Mesodermal cell (in vitro differentiated cells): Measurements from ENCODE around the gene HELZ.
"Not testable (repeated sequence)": the region's sequence is repeated elsewhere in the genome, so short reads cannot be mapped to it uniquely, and the experiment has no call there.

Experiments used
- H3K27ac ChIP-seq: 2 replicates; pipeline ENCODE4 v1.7.0; 2013; ENCODE audit warnings: mild to moderate bottlenecking, low read depth, low read length, moderate library complexity; ENCODE audit not compliant: severe bottlenecking
- H3K36me3 ChIP-seq: 2 replicates; pipeline ENCODE4 v1.7.1; 2013; ENCODE audit warnings: mild to moderate bottlenecking, low read length, moderate library complexity; ENCODE audit not compliant: control insufficient read depth, insufficient read depth
- H3K4me1 ChIP-seq: one replicate; pipeline ENCODE4 v1.7.1; 2013; ENCODE audit warnings: mild to moderate bottlenecking, low read length; ENCODE audit not compliant: insufficient read depth, control insufficient read depth, poor library complexity, severe bottlenecking
- H3K4me3 ChIP-seq: 2 replicates; pipeline ENCODE4 v1.7.0; 2013; ENCODE audit warnings: low read length, control low read depth, mild to moderate bottlenecking; ENCODE audit not compliant: insufficient read depth, poor library complexity, severe bottlenecking; ENCODE audit errors: extremely low read depth
- H3K9me3 ChIP-seq: 2 replicates; pipeline ENCODE4 v1.7.1; 2013; ENCODE audit warnings: mild to moderate bottlenecking, low read length, moderate library complexity; ENCODE audit not compliant: control insufficient read depth
- WGBS, 2 experiments: methylation state at CpG; one replicate each; pipeline ENCODE4 v1.1.5; 2013; ENCODE audit warnings: missing lambda C conversion rate in 2 of 2; ENCODE audit not compliant: insufficient coverage in 2 of 2; 5-methylcytosine and 5-hydroxymethylcytosine counted together

The HELZ gene

DNA sequence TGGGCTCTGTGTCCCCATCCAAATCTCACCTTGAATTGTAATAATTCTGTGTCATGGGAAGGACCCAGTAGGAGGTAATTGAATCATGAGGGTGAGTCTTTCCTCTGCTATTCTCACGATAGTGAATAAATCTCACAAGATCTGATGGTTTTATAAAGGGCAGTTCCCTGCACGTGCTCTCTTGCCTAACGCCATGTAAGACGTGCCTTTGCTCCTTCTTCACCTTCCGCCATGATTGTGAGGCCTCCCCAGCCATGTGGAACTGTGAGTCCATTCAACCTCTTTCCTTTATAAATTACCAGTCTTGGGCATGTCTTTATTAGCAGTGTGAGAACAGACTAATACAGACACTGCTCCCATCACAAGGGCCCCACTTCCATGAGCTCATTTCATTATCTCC lies 203.9 kb downstream of the HELZ start:
- 92% methylated on average over 5 of the region's 5 CpGs; no CpG with 5 or more reads in 1 of the 2 experiments for WGBS, 2 experiments

DNA sequence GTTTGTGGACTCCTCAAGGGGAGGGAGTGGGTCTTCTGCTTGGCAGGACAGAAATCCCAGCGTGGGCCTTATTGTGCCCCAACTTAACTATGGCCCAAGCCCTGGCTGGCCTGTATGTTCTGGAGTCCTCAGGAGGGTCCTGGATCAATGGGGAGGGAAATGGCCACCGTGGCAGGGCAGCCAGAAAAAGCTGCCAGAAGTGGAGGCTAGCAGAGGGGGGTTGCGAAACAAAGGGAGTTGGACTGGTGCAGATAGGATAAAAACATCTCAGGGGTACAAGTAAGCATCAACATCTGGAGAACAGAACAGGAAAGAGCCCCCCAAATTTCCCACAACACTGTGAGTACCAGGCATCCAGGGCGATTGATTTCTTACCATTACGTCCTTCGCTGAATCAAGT lies 204.3 kb downstream of the HELZ start:
- no peaks in the 10 kb centered on the region for H3K36me3 ChIP-seq
- 85 to 97% methylated on average over 5 to 6 of the region's 6 CpGs for WGBS, 2 experiments

More for the DNA sequence above, 203.9 kb downstream of the HELZ start:
- not testable (repeated sequence) for H3K27ac ChIP-seq, H3K4me3 ChIP-seq, H3K9me3 ChIP-seq, H3K4me1 ChIP-seq, H3K36me3 ChIP-seq

DNA sequence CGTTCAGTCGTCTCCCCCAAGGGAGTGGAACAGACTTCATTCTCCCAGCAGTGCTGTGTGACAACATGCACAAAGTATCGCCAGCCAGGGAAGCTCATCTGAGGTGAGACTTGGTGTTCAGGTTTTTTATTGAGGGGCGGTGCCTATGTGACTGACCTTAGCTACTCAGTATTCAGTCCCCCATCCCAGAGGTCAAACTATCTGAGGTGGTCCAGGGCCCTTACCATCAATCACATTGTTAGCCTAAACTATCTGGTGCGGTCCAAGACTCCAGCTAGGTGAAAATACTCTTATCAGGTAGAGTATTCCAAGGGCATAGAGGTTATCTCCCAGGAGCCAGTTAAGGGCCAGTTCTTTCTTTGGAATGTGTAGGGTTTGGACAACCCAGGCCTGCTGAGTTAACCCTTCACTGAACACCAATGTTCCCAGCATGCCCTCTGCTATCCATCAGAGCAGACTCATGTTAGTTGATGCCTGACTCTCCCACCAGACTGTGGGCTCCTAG lies 206.1 kb downstream of the HELZ start:
- H3K4me3 ChIP-seq = no peak overlapping the region
- 94 to 100% methylated on average over 2 to 4 of the region's 5 CpGs for WGBS, 2 experiments
- no peaks in the 10 kb centered on the region for H3K4me1 ChIP-seq
- no peaks in the 10 kb centered on the region for H3K36me3 ChIP-seq
- no peak overlapping the region for H3K27ac ChIP-seq
- no peaks in the 10 kb centered on the region for H3K9me3 ChIP-seq

More for the DNA sequence above, 204.3 kb downstream of the HELZ start:
- Histone ChIP-seq H3K4me1 (no peaks in the 10 kb centered on the region), H3K4me3 (no peak overlapping the region), H3K27ac (no peak overlapping the region), H3K9me3 (no peaks in the 10 kb centered on the region)

DNA sequence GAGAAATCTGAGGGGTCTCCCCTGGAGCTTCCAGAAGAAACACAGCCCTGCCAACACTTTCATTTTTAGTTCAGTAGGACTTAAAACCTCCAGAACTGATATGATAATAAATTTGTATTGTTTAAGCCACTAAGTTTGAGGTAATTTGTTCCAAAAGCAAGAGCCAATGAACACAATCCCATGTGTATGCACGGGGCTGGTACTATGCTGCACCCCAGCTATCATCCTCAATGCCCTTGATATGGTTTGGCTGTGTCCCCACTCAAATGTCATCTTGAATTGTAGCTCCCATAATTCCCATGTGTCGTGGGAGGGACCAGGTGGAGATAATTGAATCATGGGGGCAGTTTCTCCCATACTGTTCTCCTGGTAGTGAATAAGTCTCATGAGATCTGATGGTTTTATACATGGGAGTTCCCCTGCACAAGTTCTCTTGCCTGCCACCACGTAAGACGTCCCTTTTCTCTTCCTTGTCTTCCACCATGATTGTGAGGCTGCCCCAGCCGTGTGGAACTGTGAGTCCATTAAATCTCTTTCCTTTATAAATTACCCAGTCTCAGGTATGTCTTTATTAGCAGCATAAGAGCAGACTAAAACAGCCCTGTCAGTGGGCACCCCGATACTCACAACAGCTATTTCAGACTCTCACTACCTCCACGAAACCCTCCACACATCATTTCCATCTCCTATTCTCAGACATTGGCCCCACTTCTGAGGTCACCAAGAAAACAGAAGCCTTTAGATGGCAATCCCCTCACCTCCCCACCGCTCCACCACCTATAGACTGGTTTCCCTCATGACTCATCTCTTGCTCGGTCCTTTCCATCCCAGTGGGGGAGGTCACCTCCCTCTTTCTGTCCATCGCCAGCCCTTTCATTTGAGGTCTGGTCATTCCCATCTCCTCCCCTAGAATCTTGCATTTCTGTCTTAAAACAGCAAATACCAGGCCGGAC lies 209.6 kb downstream of the HELZ start:
- no peaks in the 10 kb centered on the region for H3K4me1 ChIP-seq
- WGBS, 2 experiments = 76 to 83% methylated on average over 11 of the region's 11 CpGs
- no peaks in the 10 kb centered on the region for H3K9me3 ChIP-seq
- H3K4me3 ChIP-seq = no peak overlapping the region
- no peak overlapping the region for H3K27ac ChIP-seq
- H3K36me3 ChIP-seq = no peaks in the 10 kb centered on the region

DNA sequence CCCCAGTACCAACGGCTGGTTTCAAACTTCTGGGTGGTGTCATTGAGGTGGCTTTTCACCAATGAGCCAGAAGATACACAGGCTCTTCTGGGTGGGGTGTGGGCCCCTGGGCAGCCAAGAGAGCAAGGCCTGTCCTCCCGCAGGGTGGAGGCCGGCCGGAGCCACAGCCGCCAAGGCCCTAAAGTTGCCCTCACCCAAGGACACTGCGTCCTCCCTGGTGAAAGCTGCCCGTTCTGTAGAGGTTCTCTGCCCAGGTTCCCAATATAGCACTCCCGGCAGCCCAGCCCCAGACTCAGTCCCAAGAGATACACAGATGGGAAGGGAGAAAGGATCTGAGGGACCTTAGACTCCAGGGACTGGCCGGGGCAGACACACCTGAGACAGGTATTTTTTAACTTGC lies 211.4 kb downstream of the HELZ start:
- 94 to 98% methylated on average over 7 to 8 of the region's 9 CpGs for WGBS, 2 experiments
- no peaks in the 10 kb centered on the region for H3K4me1 ChIP-seq
- no peaks in the 10 kb centered on the region for H3K36me3 ChIP-seq
- H3K27ac ChIP-seq = no peak overlapping the region
- no peak overlapping the region for H3K4me3 ChIP-seq
- no peaks in the 10 kb centered on the region for H3K9me3 ChIP-seq

DNA sequence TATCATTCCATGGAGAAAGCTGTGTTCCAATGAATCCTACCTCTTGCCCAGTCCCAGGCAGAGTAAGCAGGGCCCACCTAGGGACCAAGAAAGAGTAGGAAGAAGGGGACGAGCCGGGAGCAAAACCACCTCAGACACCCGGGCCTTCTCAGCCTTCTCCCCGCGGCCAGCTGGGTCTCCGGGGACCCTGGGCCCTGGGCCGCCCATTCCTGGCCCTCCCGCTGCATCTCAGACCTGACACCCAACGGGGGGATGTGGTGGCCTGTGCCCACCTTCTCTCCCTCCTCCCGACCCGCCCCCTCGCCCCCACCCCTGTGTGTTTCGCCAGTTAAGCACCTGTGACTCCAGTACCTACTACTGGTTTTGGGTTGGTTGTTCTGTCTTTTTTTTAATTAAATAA lies 212.0 kb downstream of the HELZ start:
- WGBS, 2 experiments = 81 to 98% methylated on average over 4 to 7 of the region's 13 CpGs
- Histone ChIP-seq H3K4me1 (no peaks in the 10 kb centered on the region), H3K4me3 (no peak overlapping the region), H3K36me3 (no peaks in the 10 kb centered on the region), H3K27ac (no peak overlapping the region), H3K9me3 (no peaks in the 10 kb centered on the region)

DNA sequence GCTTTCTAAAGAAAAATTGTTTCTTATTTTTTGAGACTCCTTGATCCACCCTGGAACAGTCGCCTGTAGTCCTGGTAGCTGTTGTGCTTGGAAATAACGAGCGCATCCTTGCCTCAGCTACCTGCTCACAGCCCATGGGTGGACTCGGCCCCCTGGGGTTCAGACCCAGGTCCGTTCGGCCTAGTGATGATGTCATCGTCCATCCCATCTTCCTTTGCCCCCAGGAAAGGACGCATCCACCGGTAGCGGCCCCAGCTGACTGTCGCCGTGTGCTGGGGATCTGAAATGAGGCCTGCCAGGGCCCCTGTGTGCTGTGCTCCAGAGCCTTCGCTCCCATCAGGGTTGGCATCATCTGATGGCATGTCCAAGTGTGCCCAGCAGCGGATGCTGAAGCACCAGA lies 212.6 kb downstream of the HELZ start:
- Histone ChIP-seq H3K4me1 (no peaks in the 10 kb centered on the region), H3K27ac (no peak overlapping the region), H3K36me3 (no peaks in the 10 kb centered on the region), H3K4me3 (no peak overlapping the region), H3K9me3 (no peaks in the 10 kb centered on the region)
- 92 to 93% methylated on average over 14 of the region's 14 CpGs for WGBS, 2 experiments

DNA sequence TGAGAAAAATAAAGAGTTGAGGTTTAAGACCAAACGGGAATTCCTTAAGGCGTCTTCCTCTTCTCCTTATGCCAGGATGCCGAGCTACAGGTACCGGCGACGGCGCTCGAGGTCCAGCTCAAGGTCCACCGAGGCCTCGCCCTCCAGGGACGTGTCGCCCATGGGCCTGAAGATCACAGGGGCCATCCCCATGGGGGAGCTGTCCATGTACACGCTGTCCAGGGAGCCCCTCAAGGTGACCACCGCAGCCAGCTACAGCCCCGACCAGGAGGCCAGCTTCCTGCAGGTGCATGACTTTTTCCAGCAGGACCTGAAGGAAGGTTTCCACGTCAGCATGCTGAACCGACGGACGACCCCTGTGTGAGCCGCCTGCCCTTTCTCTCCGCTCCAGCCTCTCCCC lies 214.4 kb downstream of the HELZ start:
- WGBS, 2 experiments = 90 to 92% methylated on average over 21 of the region's 21 CpGs
- H3K36me3 ChIP-seq = no peaks in the 10 kb centered on the region
- no peak overlapping the region for H3K4me3 ChIP-seq
- no peak overlapping the region for H3K27ac ChIP-seq
- H3K9me3 ChIP-seq = no peaks in the 10 kb centered on the region
- H3K4me1 ChIP-seq = no peaks in the 10 kb centered on the region

DNA sequence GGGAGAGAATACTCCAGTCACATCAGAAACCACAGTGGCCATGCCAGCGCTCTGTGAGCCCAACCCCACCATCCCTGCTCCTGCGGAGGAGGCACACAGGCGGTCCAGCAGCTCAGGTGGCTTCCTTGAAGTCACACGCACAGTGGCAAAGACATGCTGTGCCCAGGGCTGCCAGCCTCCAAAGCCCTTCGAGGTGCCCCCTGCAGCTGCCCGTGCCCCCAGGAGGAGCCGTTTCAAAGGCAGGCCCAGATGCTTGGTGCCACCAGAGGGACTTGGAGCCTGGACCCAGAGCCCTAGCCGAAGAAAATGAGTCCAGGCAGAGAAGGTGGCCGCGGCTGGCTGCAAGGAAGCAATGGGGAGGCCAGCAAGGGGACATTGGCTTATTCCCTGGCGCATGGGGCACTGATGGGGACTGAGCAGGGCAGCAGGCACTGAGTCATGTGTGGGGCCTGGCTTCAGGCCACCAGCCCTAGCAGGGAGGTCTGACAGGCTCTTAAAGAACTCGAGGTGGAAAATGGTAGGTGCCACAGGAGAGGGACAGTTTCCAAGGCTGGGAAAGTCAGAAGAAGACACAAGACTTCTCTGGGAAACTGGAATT lies 217.9 kb downstream of the HELZ start:
- Histone ChIP-seq H3K4me3 (no peak overlapping the region), H3K4me1 (no peaks in the 10 kb centered on the region), H3K9me3 (no peaks in the 10 kb centered on the region), H3K27ac (no peak overlapping the region), H3K36me3 (no peaks in the 10 kb centered on the region)
- 91 to 97% methylated on average over 12 of the region's 12 CpGs for WGBS, 2 experiments

DNA sequence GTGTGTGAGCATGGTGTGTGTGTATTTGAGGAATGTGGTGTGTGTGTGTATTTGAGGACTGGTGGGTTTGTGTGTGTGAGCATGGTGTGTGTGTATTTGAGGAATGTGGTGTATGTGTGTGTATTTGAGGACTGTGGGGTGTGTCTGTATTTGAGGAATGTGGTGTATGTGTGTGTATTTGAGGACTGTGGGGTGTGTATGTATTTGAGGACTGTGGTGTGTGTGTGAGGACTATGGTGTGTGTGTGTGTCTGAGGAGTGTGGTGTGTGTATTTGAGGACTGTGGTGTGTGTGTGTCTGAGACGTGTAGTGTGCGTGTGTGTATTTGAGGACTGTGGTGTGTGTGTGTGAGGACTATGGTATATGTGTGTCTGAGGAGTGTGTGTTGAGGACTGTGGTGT lies 218.7 kb downstream of the HELZ start:
- no peak overlapping the region for H3K4me3 ChIP-seq
- WGBS, 2 experiments = 92 to 100% methylated on average over 1 of the region's 2 CpGs
- H3K9me3 ChIP-seq = no peaks in the 10 kb centered on the region
- H3K36me3 ChIP-seq = no peaks in the 10 kb centered on the region
- H3K27ac ChIP-seq = no peak overlapping the region
- H3K4me1 ChIP-seq = no peaks in the 10 kb centered on the region
